ENCODE results near the gene RAD54L.

GRCh38 chr1:46254668-46255067 lies 7.1 kb downstream of the RAD54L start:
- TF ChIP-seq CTCF (conservative IDR thresholded peaks at IDR 0.05 in 1 of 2, IDR thresholded peaks at IDR 0.05 in 1 of 2; ENCODE audit: low read depth in 1 of 2, low read length in 2 of 2) (no peak), EZH2 (IDR thresholded peaks at IDR 0.05; ENCODE audit: low read length, missing control alignments) (no peak)

All from fibroblast of lung (primary cell).